GM06990 (cell line): ENCODE data around the gene BCL2L13.

Experiments
- DNase-seq: peaks from one replicate; pipeline ENCODE4 v3.0.0-alpha.2; 2011; ENCODE audit not compliant: insufficient read length; ENCODE audit errors: extremely low read depth
- H3K27me3 ChIP-seq: replicated peaks from 2 replicates; pipeline ENCODE4 v1.6.0; 2011; ENCODE audit warnings: low read length; ENCODE audit not compliant: control insufficient read depth, insufficient read depth
- H3K36me3 ChIP-seq: 2 replicates; pipeline ENCODE4 v1.5.1; 2011; ENCODE audit warnings: low read length; ENCODE audit not compliant: control insufficient read depth, insufficient read depth
- H3K4me3 ChIP-seq: replicated peaks from 2 replicates; pipeline ENCODE4 v1.5.1; 2011; ENCODE audit warnings: low read depth, mild to moderate bottlenecking, control low read depth, low read length
- TF ChIP-seq, protein P1 (sequence below): IDR thresholded peaks from 2 replicates; pipeline ENCODE4 v1.5.1; 2011; ENCODE audit warnings: low read length, control low read depth, mild to moderate bottlenecking, inconsistent platforms; ENCODE audit not compliant: insufficient read depth, poor library complexity, severe bottlenecking

BCL2L13 gene

DNA sequence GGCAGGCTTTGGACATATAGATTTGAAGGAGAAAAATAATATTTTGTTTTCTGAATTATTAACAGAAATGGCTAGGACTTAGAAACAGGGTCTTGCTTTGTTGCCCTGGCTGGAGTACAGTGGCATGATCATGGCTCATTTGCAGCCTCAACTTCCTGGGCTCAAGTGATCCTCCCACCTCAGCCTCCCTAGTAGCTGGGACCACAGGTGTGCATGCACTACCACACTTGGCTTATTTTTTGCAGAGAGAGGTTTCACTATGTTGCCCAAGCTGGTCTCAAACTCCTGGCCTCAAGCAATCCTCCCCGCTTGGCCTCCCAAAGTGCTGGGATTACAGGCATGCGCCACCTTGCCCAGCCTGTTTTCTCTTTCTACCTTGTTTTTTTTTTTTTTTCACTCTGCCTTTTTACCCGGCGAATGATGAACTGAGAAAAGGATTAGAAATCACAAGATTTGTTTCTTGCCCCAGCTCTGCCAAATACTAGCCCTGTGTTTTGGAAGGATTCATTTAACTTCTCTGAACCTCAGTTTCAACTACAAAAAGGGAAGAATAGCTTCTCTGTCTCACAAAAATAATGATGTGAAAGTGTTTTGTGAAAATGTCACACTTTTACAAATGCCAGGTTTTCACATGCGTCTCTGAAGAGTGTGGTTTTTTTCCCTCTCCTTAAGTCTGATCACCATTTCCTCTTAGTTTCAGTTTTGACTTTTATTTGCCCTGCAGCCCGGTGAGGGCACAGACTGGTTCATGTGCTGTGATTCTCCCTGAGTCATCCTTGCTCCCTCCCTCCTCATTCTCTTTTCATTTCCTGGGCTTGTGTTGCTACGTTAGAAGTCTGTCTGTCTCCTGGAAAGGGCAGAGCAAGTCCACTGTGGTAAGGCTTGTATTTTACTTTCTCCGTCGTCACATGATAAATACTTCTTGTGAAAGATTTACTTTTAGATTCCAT, 67.7 kb downstream of the BCL2L13 start:
- Histone ChIP-seq H3K4me3 (peak overlapping the region; percentile 51), H3K36me3 (no peaks in the 10 kb centered on the region; the same call in 1 of the 2 replicates), H3K27me3 (no peaks in the 10 kb centered on the region)
- TF ChIP-seq, protein P1, sequence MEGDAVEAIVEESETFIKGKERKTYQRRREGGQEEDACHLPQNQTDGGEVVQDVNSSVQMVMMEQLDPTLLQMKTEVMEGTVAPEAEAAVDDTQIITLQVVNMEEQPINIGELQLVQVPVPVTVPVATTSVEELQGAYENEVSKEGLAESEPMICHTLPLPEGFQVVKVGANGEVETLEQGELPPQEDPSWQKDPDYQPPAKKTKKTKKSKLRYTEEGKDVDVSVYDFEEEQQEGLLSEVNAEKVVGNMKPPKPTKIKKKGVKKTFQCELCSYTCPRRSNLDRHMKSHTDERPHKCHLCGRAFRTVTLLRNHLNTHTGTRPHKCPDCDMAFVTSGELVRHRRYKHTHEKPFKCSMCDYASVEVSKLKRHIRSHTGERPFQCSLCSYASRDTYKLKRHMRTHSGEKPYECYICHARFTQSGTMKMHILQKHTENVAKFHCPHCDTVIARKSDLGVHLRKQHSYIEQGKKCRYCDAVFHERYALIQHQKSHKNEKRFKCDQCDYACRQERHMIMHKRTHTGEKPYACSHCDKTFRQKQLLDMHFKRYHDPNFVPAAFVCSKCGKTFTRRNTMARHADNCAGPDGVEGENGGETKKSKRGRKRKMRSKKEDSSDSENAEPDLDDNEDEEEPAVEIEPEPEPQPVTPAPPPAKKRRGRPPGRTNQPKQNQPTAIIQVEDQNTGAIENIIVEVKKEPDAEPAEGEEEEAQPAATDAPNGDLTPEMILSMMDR = no peak
- DNase-seq = peak; percentile 67

DNA sequence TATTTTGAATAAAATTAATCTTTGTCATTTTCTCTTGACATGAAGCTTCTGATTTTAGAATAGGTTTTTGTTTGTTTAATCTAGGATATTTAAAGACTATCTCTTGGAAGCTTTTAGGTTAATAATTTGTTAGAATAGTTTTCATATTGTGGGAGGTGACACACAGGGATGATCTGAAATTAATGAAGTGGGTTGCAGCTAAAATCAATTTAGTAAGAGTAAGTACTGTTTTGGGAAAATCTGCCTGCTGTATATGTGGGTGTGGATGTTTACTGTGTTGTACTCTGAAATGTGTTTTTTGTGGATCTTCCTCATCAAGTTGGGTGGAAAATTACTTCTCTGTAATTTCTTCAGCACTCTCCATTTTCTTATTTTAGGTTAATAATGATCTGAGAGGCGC, 68.4 kb downstream of the BCL2L13 start:
- no peaks in the 10 kb centered on the region for H3K27me3 ChIP-seq
- no peak for DNase-seq
- TF ChIP-seq, protein P1 = no peak
- peak overlapping the region; percentile 51 for H3K4me3 ChIP-seq
- no peaks in the 10 kb centered on the region; the same call in 1 of the 2 replicates for H3K36me3 ChIP-seq

DNA sequence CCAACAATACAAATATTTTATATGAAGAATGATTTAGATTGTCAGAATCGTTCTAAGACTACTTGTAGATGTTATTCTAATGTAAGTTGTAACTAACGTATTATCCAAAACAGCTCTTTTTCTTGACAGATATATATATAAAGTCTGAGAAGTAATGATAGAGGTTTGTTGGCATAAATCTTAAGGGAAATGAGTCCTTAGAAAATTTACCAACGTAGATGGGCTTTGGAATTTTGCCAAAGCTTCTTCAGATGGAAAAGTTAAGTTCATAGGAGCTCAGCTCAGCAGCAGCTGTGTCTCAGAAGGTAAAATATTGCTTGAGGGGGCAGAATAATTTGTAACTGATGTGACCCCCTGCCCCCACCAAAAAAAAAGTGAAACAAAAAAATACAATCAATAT, 69.0 kb downstream of the BCL2L13 start:
- no peak for DNase-seq
- H3K36me3 ChIP-seq = no peaks in the 10 kb centered on the region; the same call in 1 of the 2 replicates
- TF ChIP-seq, protein P1 = no peak
- peak overlapping the region; percentile 51 for H3K4me3 ChIP-seq
- H3K27me3 ChIP-seq = no peaks in the 10 kb centered on the region

DNA sequence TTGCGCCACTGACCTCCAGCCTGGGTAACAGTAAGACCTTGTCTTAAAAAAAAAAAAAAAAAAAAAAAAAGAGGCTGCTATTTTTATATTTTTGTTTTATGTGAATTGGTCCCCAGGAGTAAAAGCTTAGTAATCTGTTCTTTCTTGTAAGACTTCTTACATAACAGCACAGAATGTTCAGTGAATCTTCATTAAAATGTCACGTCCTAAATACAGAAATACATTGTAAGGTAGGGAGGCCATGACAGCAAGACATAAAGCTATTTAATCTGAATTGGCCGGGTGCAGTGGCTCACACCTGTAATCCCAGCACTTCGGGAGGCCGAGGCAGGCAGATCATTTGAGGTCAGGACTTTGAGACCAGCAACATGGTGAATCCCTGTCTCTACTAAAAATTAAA, 71.5 kb downstream of the BCL2L13 start:
- no peaks in the 10 kb centered on the region for H3K27me3 ChIP-seq
- no peak overlapping the region for H3K4me3 ChIP-seq
- no peak for DNase-seq
- TF ChIP-seq, protein P1 = no peak
- H3K36me3 ChIP-seq = no peaks in the 10 kb centered on the region

DNA sequence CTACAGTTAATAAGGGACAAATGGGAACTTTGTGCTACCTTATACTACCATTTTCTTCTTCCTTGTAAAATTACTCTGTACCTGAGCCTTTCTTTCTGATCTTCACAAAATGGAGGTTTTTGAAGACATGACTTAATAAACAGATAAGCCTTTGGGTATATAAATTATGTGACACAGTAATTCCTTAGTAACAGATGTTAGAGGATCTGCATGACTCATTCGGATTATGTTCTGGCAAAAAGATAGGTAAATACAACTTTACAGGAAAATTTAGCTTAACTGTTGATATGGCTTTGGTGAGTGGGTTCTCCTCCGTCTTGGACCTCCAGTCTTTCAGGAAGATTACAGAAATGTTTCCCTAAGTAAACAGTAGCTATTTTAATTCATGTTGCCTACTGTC, 73.9 kb downstream of the BCL2L13 start:
- H3K36me3 ChIP-seq = no peaks in the 10 kb centered on the region
- TF ChIP-seq, protein P1 = no peak

More for the DNA sequence above, 73.9 kb downstream of the BCL2L13 start:
- H3K4me3 ChIP-seq = no peak overlapping the region
- DNase-seq = no peak
- H3K27me3 ChIP-seq = no peaks in the 10 kb centered on the region
